VCaP (cell line): ENCODE measurements around the gene ZNF862.

Experiments used
- H3K27ac ChIP-seq: fragments of 450-650 bp; 2 replicates; pipeline ENCODE4 v1.5.1; 2017
- CTCF ChIP-seq: fragments of 450-650 bp; conservative IDR thresholded peaks from 2 replicates; pipeline ENCODE4 v1.5.1; 2017; ENCODE audit warnings: mild to moderate bottlenecking, moderate library complexity

The ZNF862 gene

DNA sequence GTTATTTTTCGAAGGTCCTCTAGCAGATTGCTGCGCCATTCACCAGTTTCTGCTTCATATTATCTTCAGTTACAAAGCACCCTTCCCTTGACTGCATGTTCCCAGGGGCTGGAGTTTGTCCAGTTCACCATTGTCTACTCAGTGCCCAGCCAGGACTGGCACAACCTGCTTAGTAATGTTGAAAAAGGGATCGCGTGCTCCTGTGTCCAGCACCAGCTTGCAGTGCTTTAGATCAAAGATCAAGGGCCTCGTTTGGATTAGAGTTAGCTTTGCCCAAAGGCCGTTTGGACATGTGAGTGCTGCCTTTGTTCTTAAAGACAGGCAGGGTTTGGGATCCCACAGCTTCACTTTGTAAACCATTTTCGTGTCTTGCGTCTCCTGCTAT is 36.5 kb downstream of the ZNF862 start:
- H3K27ac ChIP-seq: peak overlapping the region; percentile 99
- TF ChIP-seq CTCF: no peak

DNA sequence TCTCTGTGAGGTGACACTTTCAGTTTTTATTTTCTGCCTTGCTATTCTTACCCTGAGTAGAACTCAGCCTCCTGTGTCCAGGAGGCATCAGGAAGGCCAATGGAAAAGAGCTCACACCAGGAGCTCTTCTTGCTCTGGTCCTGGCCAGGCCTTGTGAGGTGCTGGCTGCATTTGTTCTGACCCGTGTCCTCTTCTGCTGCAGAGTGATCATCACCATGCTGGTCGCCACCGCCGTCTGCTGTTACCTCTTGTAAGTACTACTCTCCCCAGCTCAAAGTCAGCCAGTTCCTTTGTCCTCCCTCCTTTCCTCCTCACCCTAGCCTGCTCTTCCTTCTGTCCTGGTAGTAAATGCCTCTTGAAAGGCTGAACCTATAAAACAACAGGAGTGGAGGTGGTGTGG is 37.2 kb downstream of the ZNF862 start:
- no peak for TF ChIP-seq CTCF
- H3K27ac ChIP-seq: peak overlapping the region; percentile 99

- no peak overlapping the region for H3K27ac ChIP-seq
- no peak for TF ChIP-seq CTCF
These were observed 39.8 kb downstream of the ZNF862 start for GRCh38 chr7:149877890-149878522.

DNA sequence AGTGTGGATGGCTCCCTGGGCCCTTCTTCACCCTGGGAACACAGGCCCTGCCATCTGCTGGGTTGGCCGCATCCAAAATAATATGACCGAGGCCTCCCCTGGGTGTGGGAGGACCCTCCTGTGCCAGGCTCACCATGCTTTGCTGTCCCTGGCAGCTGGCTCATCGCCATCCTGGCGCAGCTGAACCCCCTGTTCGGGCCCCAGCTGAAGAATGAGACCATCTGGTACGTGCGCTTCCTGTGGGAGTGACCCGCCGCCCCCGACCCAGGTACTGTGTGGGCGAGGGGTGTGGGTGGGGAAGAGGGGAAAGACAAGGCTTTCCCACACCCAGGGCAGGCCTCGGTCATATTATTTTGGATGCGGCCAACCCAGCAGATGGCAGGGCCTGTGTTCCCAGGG is 40.3 kb downstream of the ZNF862 start:
- H3K27ac ChIP-seq: no peak overlapping the region
- TF ChIP-seq CTCF: no peak

- no peak for TF ChIP-seq CTCF
- no peak overlapping the region for H3K27ac ChIP-seq
These were observed 41.1 kb downstream of the ZNF862 start for GRCh38 chr7:149879271-149879743.

- TF ChIP-seq CTCF: no peak
These were observed 41.8 kb downstream of the ZNF862 start for GRCh38 chr7:149879766-149880637.

DNA sequence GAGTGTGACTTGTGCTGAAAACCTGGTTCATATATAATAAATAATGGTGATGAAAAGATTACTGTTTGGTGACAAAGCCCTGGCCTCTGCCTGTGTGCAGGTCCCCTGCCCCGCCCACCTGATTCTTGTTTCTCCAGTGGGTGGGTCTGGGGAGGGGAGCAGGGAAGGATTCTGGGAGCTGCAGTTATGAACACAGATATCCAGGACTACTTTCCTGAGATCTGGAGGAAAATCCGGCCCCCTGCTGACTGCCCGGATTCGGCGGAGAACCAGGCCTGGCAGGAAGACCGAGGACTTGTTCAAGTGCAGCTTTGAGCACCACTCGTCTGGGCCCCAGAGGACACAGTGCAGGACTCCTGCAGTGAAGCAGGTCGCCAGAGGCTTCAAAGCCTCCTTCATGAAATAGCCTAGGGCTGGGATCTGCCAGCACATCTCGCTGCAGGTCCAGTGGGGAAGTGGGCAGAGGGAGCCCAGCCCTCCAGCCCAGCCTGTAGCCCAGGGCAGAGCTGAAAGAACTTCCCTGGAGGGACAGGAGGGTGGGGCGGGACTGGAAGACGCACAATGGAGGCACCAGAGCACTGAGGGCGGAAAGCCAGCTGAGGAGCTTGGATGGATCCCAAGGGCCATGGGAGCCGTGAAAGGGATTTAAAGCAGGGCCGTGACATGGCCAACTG is 42.6 kb downstream of the ZNF862 start:
- peak overlapping the region; percentile 24 for H3K27ac ChIP-seq
- TF ChIP-seq CTCF: no peak

More at GRCh38 chr7:149879766-149880637, 41.8 kb downstream of the ZNF862 start:
- peak overlapping the region; percentile 24 for H3K27ac ChIP-seq
